ENCODE measurements around the gene NBL1. TPM values are rescaled to one million over a fixed set of nuclear protein-coding genes. Genes with fewer than 3 reads are reported as not detected.
"Not testable (repeated sequence)": the region's sequence is repeated elsewhere in the genome, so short reads cannot be mapped to it uniquely, and the experiment has no call there.

The NBL1 gene
- total and polyA plus RNA-seq, 4 donors: 0.72 to 4.4 (median 1.7) TPM

DNA sequence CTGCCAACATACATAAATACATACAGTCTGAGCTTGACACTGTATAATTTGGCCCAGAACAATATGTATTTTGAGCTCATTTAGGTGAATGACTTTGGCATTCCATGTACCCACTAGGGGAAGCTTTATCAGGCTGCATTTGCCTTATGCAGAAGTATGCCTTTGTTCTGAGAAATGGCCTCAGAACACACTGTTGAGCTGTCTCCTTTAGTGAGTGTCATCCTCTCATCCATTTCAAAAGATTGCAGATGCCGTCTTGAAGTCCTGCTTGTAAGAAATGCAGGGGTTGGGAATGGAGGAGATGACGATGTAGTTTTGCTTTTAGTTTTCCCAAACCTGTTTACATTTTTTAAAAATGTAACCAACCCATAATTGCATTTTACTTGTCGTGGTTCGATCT, 14.8 kb upstream of the NBL1 start:
- Histone ChIP-seq H3K9ac (ENCODE audit: low read depth in 1 of 2, low read length in 2 of 2) (no peak overlapping the region), H3K27me3 (ENCODE audit: control insufficient read depth in 4 of 4, insufficient read depth in 4 of 4, low read length in 3 of 4) (no peaks in the 10 kb centered on the region), H3K4me3 (ENCODE audit: low read depth in 1 of 3, low read length in 3 of 3) (no peak overlapping the region), H3K27ac (ENCODE audit: low read depth in 1 of 2, low read length in 2 of 2) (no peak overlapping the region), H3K4me1 (ENCODE audit: control insufficient read depth in 4 of 4, insufficient read depth in 4 of 4, low read length in 3 of 4) (no peaks in the 10 kb centered on the region), H3K36me3 (ENCODE audit: control insufficient read depth in 4 of 4, insufficient read depth in 3 of 4, low read depth in 1 of 4, low read length in 3 of 4) (peaks cover 7 to 16% (median 14%) of the 10 kb centered on the region in 4 donors), H3K9me3 (ENCODE audit: control insufficient read depth in 4 of 4, low read length in 3 of 4) (no peaks in the 10 kb centered on the region)
- 95% methylated on average over 4 of the region's 4 CpGs for WGBS
- DNase-seq (ENCODE audit: low spot score): no peak
- TF ChIP-seq FOXA1 (IDR thresholded peaks at IDR 0.05) (no peak), HNF4A (conservative IDR thresholded peaks at IDR 0.05) (no peak), EGR1 (IDR thresholded peaks at IDR 0.05; ENCODE audit: low read depth in 2 of 2) (no peak), GABPA (IDR thresholded peaks at IDR 0.05 in 1 of 2, conservative IDR thresholded peaks at IDR 0.05 in 1 of 2) (no peak), HNF4G (IDR thresholded peaks at IDR 0.05) (no peak), RXRA (IDR thresholded peaks at IDR 0.05) (no peak), TAF1 (conservative IDR thresholded peaks at IDR 0.05) (no peak), SP1 (IDR thresholded peaks at IDR 0.05) (no peak), MAX (IDR thresholded peaks at IDR 0.05) (no peak), FOXA2 (IDR thresholded peaks at IDR 0.05) (no peak), RAD21 (IDR thresholded peaks at IDR 0.05) (no peak), YY1 (IDR thresholded peaks at IDR 0.05) (no peak), JUND (IDR thresholded peaks at IDR 0.05) (no peak), NR2F2 (IDR thresholded peaks at IDR 0.05) (no peak)
- TF ChIP-seq, protein P1, sequence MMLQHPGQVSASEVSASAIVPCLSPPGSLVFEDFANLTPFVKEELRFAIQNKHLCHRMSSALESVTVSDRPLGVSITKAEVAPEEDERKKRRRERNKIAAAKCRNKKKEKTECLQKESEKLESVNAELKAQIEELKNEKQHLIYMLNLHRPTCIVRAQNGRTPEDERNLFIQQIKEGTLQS (IDR thresholded peaks at IDR 0.05): no peak
- TF ChIP-seq, protein P2, sequence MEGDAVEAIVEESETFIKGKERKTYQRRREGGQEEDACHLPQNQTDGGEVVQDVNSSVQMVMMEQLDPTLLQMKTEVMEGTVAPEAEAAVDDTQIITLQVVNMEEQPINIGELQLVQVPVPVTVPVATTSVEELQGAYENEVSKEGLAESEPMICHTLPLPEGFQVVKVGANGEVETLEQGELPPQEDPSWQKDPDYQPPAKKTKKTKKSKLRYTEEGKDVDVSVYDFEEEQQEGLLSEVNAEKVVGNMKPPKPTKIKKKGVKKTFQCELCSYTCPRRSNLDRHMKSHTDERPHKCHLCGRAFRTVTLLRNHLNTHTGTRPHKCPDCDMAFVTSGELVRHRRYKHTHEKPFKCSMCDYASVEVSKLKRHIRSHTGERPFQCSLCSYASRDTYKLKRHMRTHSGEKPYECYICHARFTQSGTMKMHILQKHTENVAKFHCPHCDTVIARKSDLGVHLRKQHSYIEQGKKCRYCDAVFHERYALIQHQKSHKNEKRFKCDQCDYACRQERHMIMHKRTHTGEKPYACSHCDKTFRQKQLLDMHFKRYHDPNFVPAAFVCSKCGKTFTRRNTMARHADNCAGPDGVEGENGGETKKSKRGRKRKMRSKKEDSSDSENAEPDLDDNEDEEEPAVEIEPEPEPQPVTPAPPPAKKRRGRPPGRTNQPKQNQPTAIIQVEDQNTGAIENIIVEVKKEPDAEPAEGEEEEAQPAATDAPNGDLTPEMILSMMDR (IDR thresholded peaks at IDR 0.05; ENCODE audit: low read depth, low read length, missing input control): no peak
- TF ChIP-seq, protein P3, sequence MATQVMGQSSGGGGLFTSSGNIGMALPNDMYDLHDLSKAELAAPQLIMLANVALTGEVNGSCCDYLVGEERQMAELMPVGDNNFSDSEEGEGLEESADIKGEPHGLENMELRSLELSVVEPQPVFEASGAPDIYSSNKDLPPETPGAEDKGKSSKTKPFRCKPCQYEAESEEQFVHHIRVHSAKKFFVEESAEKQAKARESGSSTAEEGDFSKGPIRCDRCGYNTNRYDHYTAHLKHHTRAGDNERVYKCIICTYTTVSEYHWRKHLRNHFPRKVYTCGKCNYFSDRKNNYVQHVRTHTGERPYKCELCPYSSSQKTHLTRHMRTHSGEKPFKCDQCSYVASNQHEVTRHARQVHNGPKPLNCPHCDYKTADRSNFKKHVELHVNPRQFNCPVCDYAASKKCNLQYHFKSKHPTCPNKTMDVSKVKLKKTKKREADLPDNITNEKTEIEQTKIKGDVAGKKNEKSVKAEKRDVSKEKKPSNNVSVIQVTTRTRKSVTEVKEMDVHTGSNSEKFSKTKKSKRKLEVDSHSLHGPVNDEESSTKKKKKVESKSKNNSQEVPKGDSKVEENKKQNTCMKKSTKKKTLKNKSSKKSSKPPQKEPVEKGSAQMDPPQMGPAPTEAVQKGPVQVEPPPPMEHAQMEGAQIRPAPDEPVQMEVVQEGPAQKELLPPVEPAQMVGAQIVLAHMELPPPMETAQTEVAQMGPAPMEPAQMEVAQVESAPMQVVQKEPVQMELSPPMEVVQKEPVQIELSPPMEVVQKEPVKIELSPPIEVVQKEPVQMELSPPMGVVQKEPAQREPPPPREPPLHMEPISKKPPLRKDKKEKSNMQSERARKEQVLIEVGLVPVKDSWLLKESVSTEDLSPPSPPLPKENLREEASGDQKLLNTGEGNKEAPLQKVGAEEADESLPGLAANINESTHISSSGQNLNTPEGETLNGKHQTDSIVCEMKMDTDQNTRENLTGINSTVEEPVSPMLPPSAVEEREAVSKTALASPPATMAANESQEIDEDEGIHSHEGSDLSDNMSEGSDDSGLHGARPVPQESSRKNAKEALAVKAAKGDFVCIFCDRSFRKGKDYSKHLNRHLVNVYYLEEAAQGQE (IDR thresholded peaks at IDR 0.05): no peak
- TF ChIP-seq, protein P4, sequence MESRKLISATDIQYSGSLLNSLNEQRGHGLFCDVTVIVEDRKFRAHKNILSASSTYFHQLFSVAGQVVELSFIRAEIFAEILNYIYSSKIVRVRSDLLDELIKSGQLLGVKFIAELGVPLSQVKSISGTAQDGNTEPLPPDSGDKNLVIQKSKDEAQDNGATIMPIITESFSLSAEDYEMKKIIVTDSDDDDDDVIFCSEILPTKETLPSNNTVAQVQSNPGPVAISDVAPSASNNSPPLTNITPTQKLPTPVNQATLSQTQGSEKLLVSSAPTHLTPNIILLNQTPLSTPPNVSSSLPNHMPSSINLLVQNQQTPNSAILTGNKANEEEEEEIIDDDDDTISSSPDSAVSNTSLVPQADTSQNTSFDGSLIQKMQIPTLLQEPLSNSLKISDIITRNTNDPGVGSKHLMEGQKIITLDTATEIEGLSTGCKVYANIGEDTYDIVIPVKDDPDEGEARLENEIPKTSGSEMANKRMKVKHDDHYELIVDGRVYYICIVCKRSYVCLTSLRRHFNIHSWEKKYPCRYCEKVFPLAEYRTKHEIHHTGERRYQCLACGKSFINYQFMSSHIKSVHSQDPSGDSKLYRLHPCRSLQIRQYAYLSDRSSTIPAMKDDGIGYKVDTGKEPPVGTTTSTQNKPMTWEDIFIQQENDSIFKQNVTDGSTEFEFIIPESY (IDR thresholded peaks at IDR 0.05): no peak

- H3K27ac ChIP-seq (ENCODE audit: low read depth in 1 of 2, low read length in 2 of 2); H3K27me3 ChIP-seq (ENCODE audit: control insufficient read depth in 4 of 4, insufficient read depth in 4 of 4, low read length in 3 of 4); H3K4me1 ChIP-seq (ENCODE audit: control insufficient read depth in 4 of 4, insufficient read depth in 4 of 4, low read length in 3 of 4); H3K9ac ChIP-seq (ENCODE audit: low read depth in 1 of 2, low read length in 2 of 2); DNase-seq (ENCODE audit: low spot score); H3K4me3 ChIP-seq (ENCODE audit: low read depth in 1 of 3, low read length in 3 of 3); H3K9me3 ChIP-seq (ENCODE audit: control insufficient read depth in 4 of 4, low read length in 3 of 4): not testable (repeated sequence)
- H3K36me3 ChIP-seq (ENCODE audit: control insufficient read depth in 4 of 4, insufficient read depth in 3 of 4, low read depth in 1 of 4, low read length in 3 of 4): peaks cover 7 to 13% (median 12%) of the 10 kb centered on the region in 4 donors
- WGBS: 89% methylated on average over 1 of the region's 1 CpG
Observed at GRCh38 chr1:19630192-19630591, 13.9 kb upstream of the NBL1 start.
